Islet precursor cell (in vitro differentiated cells): ENCODE data around the gene SSC4D.
"Not testable (repeated sequence)": the region's sequence is repeated elsewhere in the genome, so short reads cannot be mapped to it uniquely, and the experiment has no call there.

Source experiments
- DNase-seq: peaks from one replicate; pipeline ENCODE4 v3.0.0-alpha.2; 2018

Gene SSC4D

DNA sequence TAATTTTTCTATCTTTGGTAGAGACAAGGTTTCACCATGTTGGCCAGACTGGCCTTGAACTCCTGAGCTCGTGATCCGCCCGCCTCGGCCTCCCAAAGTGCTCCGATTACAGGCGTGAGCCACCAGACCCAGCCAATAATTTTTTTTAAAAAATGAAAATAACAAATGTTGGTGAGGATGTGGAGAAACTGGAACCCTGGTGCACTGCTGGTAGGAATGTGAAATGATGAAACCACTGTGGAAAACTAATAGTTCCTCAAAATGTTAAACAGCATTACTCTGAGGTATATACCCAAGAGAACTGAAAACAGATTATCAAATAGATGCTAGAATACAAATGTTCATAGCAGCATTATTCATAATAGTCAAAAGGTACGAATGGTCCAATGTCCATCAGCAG lies 27.7 kb downstream of the SSC4D start:
- no peak for DNase-seq

- no peak for DNase-seq
Measured at GRCh38 chr7:76380623-76380966, 28.9 kb downstream of the SSC4D start.

DNA sequence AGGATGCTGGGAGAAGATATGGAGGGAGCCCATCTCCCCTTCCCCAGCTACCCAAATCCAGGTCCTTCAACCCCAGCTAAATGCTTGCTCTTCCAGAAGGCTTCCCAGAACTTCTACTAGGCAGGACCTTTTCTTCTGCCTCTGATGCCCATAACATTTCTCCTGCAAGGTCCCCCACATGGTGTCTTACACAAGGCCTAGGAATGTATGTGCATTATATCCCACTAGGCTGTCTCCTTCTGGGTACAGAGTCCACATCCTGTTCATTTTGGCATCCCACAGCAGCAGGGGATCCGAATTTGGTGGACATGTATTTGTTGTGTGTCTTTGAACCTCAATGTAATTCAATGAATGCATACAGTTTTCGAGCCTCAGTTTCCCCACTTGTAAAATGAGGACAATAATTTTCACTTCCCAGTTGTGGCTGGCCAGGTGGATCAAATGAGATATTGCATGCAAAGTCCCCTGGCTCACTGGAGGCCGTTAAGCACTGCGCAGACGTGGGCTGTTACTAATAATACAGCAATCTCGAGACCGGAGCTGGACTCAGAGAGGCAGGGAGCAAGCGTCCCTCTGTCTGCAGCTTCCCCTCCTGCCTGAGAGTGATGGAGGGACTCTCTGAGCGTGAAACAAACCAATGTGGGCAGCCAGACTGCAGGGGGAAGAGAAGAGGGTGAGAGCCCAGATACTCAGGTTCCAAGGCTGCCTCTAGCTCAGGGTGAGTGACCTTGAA lies 32.1 kb downstream of the SSC4D start:
- no peak for DNase-seq

DNA sequence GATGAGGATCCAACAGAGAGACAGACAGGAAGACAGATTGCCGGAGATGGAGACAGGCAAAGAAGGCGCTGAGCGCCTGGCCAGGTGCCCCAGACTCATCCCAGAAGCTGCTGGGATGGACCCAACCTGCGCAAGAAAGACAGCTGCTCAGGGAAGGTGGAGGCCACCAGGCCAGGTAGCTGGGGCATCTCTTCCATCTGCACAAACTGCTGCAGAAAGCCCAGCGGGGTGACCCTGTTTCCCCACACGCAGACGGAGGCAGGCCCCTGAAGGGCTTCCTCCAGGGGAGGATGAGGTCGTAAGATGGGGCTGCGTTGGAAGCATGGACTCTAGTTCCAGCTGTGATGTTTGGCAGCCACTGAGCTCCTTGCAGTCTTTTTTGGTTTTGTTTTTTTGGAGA lies 34.2 kb downstream of the SSC4D start:
- DNase-seq = no peak

GRCh38 chr7:76372984-76373833 lies 36.3 kb downstream of the SSC4D start:
- DNase-seq = peak; percentile 91

- DNase-seq = no peak
Measured at GRCh38 chr7:76371396-76371795, 38.1 kb downstream of the SSC4D start.

GRCh38 chr7:76369018-76369417 lies 40.5 kb downstream of the SSC4D start:
- peak; percentile 73 for DNase-seq

- DNase-seq = no peak
Measured at GRCh38 chr7:76368190-76368589, 41.3 kb downstream of the SSC4D start.

DNA sequence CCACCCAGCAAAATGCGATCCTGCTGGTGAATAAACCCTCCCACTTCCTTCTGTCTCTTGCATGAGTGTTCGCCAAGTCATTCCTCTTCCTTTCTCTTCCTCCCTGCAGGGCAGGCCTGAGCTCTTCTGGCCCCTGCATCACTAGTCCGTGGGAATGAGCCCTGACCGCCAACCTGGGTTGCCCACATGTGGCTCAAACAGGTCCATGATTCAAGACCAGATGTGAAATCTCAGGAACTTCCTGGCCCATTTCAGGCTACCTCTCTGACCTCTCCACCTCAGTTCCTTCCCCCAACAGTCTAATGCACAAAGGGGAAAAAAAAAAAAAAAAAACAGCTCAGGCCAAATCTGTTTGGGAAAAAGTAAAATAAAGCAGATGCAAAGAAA lies 45.3 kb downstream of the SSC4D start:
- peak; percentile 73 for DNase-seq

- not testable (repeated sequence) for DNase-seq
Measured at GRCh38 chr7:76363754-76364153, 45.7 kb downstream of the SSC4D start.

- no peak for DNase-seq
Measured at GRCh38 chr7:76359978-76360638, 49.4 kb downstream of the SSC4D start.

- DNase-seq = peak; percentile 100
Measured at GRCh38 chr7:76359111-76359977, 50.2 kb downstream of the SSC4D start.

DNA sequence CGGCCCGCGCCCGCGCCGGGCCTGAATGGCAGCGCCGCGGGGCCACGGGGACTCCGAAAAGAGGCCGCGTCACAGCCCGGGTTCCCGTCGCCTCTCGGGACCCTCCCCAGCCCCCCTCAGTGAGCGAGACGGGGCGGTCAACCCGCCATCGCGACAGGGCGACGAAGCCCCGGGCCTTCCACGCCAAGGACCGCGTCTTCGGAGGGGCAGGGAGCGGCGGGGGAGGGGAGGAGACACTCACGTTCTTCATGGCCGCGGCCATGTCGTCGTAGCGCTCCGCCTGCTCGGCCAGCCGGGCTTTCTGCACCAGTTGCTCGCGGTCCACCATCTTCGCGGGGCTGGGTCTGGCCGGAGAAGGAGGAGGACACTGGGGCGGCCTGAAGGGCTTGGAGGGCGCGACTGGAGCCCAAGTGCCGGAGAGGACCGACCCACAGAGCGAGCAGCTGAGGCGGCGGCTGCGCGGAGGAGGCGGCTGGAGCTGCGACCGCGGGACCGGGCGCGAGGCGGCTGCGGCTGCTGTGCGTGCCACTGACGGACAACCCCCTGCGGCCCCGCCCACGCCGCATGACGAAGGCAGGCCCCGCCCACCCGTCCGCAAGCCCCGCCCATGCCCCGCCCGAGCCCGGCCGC lies 50.9 kb downstream of the SSC4D start, which contains the start of gene YWHAG:
YWHAG (minus strand) TSS at position 511 of the 630 bp plus-strand sequence; CDS start at position 328, 183 bp downstream.
- DNase-seq = peak; percentile 93

DNA sequence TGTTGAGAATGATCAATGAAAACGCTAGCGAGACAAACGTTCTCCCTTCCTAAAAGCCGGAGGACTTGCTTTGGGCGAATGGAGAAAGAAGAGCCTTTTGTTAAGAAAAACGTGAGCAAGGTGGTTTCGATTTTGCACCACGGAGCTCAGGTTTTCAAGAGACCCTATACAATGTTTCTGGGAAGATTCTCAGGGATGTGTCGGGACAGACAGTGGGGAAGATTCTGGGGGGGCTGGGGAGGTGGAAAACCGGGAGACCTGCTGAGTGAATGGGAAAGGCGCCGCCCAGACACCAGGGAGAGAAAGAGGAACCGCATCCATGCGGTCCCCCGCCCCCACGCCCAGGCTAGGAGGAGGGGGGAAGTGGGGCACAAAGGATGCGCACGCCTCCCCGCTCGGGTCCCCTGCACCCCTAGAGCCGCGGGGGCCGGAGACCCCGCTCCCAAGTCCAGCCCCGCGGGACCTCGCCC lies 51.5 kb downstream of the SSC4D start:
- DNase-seq = no peak

DNA sequence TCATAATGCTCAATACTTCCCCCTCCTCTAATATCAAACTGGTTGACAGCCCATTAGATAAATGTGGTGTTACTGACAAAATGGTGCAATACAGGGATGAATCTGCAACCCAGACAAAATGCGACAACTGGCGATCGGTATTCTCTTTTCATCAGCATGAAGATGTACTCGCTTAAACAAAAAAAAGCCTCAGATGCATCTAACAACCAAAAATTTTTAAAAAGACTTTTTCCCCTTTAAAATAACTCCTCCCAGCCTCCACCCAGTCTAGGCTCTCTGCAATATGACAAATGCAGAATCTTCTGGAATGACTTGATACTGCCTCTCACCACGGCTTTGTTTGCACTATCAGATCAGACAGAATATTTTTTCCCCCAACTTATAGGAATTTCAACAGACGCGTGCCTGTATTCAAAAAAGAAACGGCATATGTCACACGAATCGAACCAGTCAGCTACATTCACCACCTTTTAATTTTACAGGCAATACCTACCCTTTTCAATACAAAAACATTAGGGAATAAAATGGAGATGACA lies 52.0 kb downstream of the SSC4D start:
- no peak for DNase-seq

DNA sequence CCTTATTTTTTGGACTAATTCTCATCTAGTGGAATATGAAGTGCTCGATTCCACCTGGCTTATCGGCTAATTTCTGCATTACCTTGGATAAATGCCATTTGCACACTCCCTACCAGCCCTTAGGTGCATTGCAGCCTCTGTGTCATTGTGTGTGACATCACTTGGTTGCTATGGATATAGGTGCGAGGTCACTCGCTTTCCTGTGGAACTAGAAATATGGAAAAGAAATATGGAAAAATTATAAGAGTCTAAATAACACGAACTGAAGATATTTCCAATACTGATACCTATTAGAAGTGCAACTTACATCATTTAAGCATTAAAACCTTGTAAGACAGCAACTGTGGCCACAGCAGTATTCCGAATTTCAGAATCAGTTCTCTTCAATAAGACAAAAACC lies 52.7 kb downstream of the SSC4D start:
- no peak for DNase-seq

- DNase-seq = no peak
Measured at GRCh38 chr7:76356115-76356514, 53.4 kb downstream of the SSC4D start.

- DNase-seq = no peak
Measured at GRCh38 chr7:76354981-76355730, 54.3 kb downstream of the SSC4D start.

- DNase-seq = no peak
Measured at GRCh38 chr7:76354516-76354915, 55.0 kb downstream of the SSC4D start.

GRCh38 chr7:76353744-76354143 lies 55.8 kb downstream of the SSC4D start:
- DNase-seq = no peak

DNA sequence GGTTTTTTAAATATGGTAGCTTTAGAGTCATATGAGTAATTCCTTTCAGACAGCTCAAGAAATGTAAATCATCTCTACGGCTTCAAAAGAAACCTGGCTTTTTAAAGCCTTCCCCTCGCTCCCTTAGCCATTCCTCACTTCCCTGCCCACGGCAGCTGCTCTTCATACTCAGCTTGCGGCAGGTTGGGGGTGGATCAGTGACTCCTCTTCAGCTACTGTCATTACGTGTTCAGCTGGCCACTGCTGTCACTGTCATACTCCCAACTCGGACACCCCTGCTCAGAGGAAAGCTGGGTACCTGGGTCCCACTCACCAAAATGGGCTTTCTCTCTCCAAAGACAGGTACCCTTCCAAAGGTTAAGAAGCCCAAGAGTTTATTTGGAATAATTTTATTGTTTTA lies 57.3 kb downstream of the SSC4D start:
- no peak for DNase-seq
